Measurements from ENCODE around the gene KSR1. TPM values are rescaled to one million over a fixed set of nuclear protein-coding genes. Genes with fewer than 3 reads are reported as not detected.

The KSR1 gene
- total and polyA plus RNA-seq, 2 of the 8 experiments (the other 6 are each of a cell fraction or from before 2014, with no cell fraction given): 14.1 to 34.7 TPM

- TF ChIP-seq SRF (IDR thresholded peaks at IDR 0.05; ENCODE audit: low read depth, low read length) (no peak), BCL11A (IDR thresholded peaks at IDR 0.05; ENCODE audit: low read depth in 2 of 2, low read length in 2 of 2) (no peak), RXRA (IDR thresholded peaks at IDR 0.05; ENCODE audit: insufficient read depth, low read depth, low read length) (no peak), SP2 (IDR thresholded peaks at IDR 0.05; ENCODE audit: low read length) (no peak), POU5F1 (IDR thresholded peaks at IDR 0.05; ENCODE audit: low read depth, low read length) (no peak), RBBP5 (IDR thresholded peaks at IDR 0.05; ENCODE audit: borderline replicate concordance, low read depth, low read length) (peak; percentile 62; the same call in 1 of the 2 replicates), GABPA (IDR thresholded peaks at IDR 0.05; ENCODE audit: borderline replicate concordance, insufficient read depth, low read length) (no peak), CREB1 (IDR thresholded peaks at IDR 0.05) (no peak), CBX5 (IDR thresholded peaks at IDR 0.05; ENCODE audit: low read depth, low read length) (no peak), CTCF (IDR thresholded peaks at IDR 0.05; ENCODE audit: control extremely low read depth in 1 of 3, insufficient read depth in 1 of 3, low read depth in 1 of 3, low read length in 3 of 3) (peak; percentile 62 to 78 (median 67)), SP4 (IDR thresholded peaks at IDR 0.05; ENCODE audit: low read length) (no peak), GTF2F1 (IDR thresholded peaks at IDR 0.05; ENCODE audit: borderline replicate concordance, low read depth, low read length) (no peak), SIN3A (conservative IDR thresholded peaks at IDR 0.05 in 1 of 2, IDR thresholded peaks at IDR 0.05 in 1 of 2; ENCODE audit: low read depth in 1 of 2, low read length in 2 of 2) (no peak), JUND (IDR thresholded peaks at IDR 0.05; ENCODE audit: low read length) (no peak), CTBP2 (IDR thresholded peaks at IDR 0.05; ENCODE audit: borderline replicate concordance, insufficient read depth, insufficient read length, low read length) (no peak), TAF7 (optimal IDR thresholded peaks at IDR 0.05; ENCODE audit: borderline replicate concordance, low read depth, low read length) (peak; percentile 54), MAFK (IDR thresholded peaks at IDR 0.05; ENCODE audit: low read depth, low read length) (no peak), CHD1 (IDR thresholded peaks at IDR 0.05; ENCODE audit: low read depth, low read length) (no peak), USF2 (IDR thresholded peaks at IDR 0.05; ENCODE audit: low read length) (no peak), PHF8 (conservative IDR thresholded peaks at IDR 0.05; ENCODE audit: low read depth, low read length) (peak; percentile 74), BACH1 (IDR thresholded peaks at IDR 0.05; ENCODE audit: low read length) (no peak)
Observed at GRCh38 chr17:27455914-27456680, at the start of gene KSR1 (continued).

All from H1 (cell line).